HepG2 (cell line): ENCODE data around the gene AGRN. TPM values are rescaled to one million over a fixed set of nuclear protein-coding genes. Genes with fewer than 3 reads are reported as not detected.

ENCODE experiments used
- ATAC-seq: fragments of 200-7000 bp; cut with Tn5 transposase; 3 replicates; pipeline ENCODE4 v1.9.1; 2020; ENCODE audit warnings: mild to moderate bottlenecking, moderate library complexity
- BruUV-seq: library from RNA; stranded (reverse); fragments of 400-500 nt; replicated peaks from 2 replicates; lab custom pipeline; 2021; lab: Mats Ljungman, UMichigan
- CTCF ChIA-PET: fragments of 300-600 bp; formaldehyde crosslinking; extraction: SDS; loops from one replicate; lab custom pipeline; 2021; ENCODE audit warnings: low total read pairs, inconsistent platforms, low intra/inter-chr PET ratio; lab: Yijun Ruan, JAX
- POLR2A ChIA-PET: fragments of 350-600 bp; sonication (Branson Sonifier 250); formaldehyde crosslinking; loops from one replicate; lab custom pipeline; 2020; ENCODE audit warnings: antibody characterized with exemption, inconsistent platforms; lab: Yijun Ruan, JAX
- DNase-seq: peaks from one replicate; pipeline ENCODE4 v3.0.0-alpha.2; 2015; ENCODE audit warnings: low spot score
- FAIRE-seq: peaks from 3 replicates; lab custom pipeline; 2011; peaks lifted over from hg19 to GRCh38; lab: Jason Lieb, UNC
- H2AFZ ChIP-seq: one replicate; pipeline ENCODE4 v1.6.1; 2011; ENCODE audit warnings: low read length, inconsistent platforms
- H3K27ac ChIP-seq: fragments of 300-600 bp; 3 replicates; pipeline ENCODE4 v1.8.0; 2011; ENCODE audit warnings: mixed run types, mild to moderate bottlenecking, mixed read lengths, low read length, inconsistent platforms; ENCODE audit not compliant: insufficient read depth; ENCODE audit errors: extremely low read length
- H3K27me3 ChIP-seq, 2 experiments: fragments of 200-600 bp in 1 of 2; 2 replicates in 1 of 2; 3 replicates in 1 of 2; pipeline versions ENCODE4 v1.6.0 to v1.8.0; 2011; ENCODE audit warnings: low read length in 2 of 2, mild to moderate bottlenecking in 2 of 2, moderate library complexity in 2 of 2, inconsistent platforms in 1 of 2; ENCODE audit not compliant: insufficient read depth in 2 of 2, control insufficient read depth in 1 of 2
- H3K36me3 ChIP-seq, 2 experiments: fragments of 200-600 bp in 1 of 2; replicated peaks in 1 of 2; 2 replicates in 1 of 2; 3 replicates in 1 of 2; pipeline versions ENCODE4 v1.5.1 to v1.8.0; 2011; ENCODE audit warnings: low read length in 2 of 2, inconsistent platforms in 1 of 2; ENCODE audit not compliant: insufficient read depth in 2 of 2, control insufficient read depth in 1 of 2
- H3K4me1 ChIP-seq: 2 replicates; pipeline ENCODE4 v1.5.1; 2012; ENCODE audit warnings: low read length, inconsistent platforms; ENCODE audit not compliant: insufficient read depth
- H3K4me2 ChIP-seq: 2 replicates; pipeline ENCODE4 v1.6.0; 2011; ENCODE audit warnings: low read depth, low read length, inconsistent platforms
- H3K4me3 ChIP-seq, 3 experiments: fragments of 200-600 bp in 1 of 3; sonication (generic), shearing (Covaris generic) in 1 of 3; replicated peaks in 1 of 3; 2 replicates each; pipeline ENCODE4 v1.5.1; 2011 to 2016; ENCODE audit warnings: low read length in 3 of 3, inconsistent platforms in 2 of 3, low read depth in 2 of 3, mild to moderate bottlenecking in 2 of 3, control low read depth in 1 of 3, mixed read lengths in 1 of 3; ENCODE audit not compliant: insufficient read depth in 1 of 3
- H3K79me2 ChIP-seq: one replicate; pipeline ENCODE4 v1.6.1; 2011; ENCODE audit warnings: low read length, inconsistent platforms; ENCODE audit not compliant: insufficient read depth
- H3K9ac ChIP-seq: 2 replicates; pipeline ENCODE4 v1.6.0; 2011; ENCODE audit warnings: mild to moderate bottlenecking, low read depth, low read length, inconsistent platforms; ENCODE audit not compliant: insufficient read depth
- H3K9me3 ChIP-seq: 2 replicates; pipeline ENCODE4 v1.5.1; 2012; ENCODE audit warnings: mild to moderate bottlenecking, low read length
- H4K20me1 ChIP-seq: 2 replicates; pipeline ENCODE4 v1.6.0; 2011; ENCODE audit warnings: inconsistent platforms, mild to moderate bottlenecking, low read length, moderate library complexity; ENCODE audit not compliant: insufficient read depth
- EHMT2 ChIP-seq: fragments of 200-600 bp; sonication (generic); IDR thresholded peaks from 2 replicates; pipeline ENCODE4 v1.7.0; 2017; ENCODE audit warnings: antibody characterized with exemption, low read depth, low read length, borderline replicate concordance
- ESRRA ChIP-seq: sonication (generic); formaldehyde crosslinking; IDR thresholded peaks from 2 replicates; pipeline ENCODE4 v1.5.1; 2020; ENCODE audit warnings: mild to moderate bottlenecking, low read depth, missing genetic modification reagents
- NFKB2 ChIP-seq: sonication (generic); formaldehyde crosslinking; IDR thresholded peaks from 2 replicates; pipeline ENCODE4 v1.4.0; 2020; ENCODE audit warnings: missing genetic modification reagents, borderline replicate concordance
- PHF21A ChIP-seq: sonication (generic); formaldehyde crosslinking; IDR thresholded peaks from 2 replicates; pipeline ENCODE4 v1.5.0; 2020; ENCODE audit warnings: mild to moderate bottlenecking, missing genetic modification reagents
- ZNF121 ChIP-seq: sonication (generic); formaldehyde crosslinking; IDR thresholded peaks from 2 replicates; pipeline ENCODE4 v1.5.0; 2020; ENCODE audit warnings: mild to moderate bottlenecking, missing genetic modification reagents
- ZNF713 ChIP-seq: sonication (generic); formaldehyde crosslinking; IDR thresholded peaks from 2 replicates; pipeline ENCODE4 v1.4.0; 2020; ENCODE audit warnings: mild to moderate bottlenecking, missing genetic modification reagents
- ZNF75D ChIP-seq: sonication (generic); formaldehyde crosslinking; IDR thresholded peaks from 2 replicates; pipeline ENCODE4 v1.8.1; 2023; ENCODE audit warnings: missing genetic modification reagents, mild to moderate bottlenecking, borderline replicate concordance
- ZNF878 ChIP-seq: sonication (generic); formaldehyde crosslinking; IDR thresholded peaks from 2 replicates; pipeline ENCODE4 v1.8.1; 2023; ENCODE audit warnings: mild to moderate bottlenecking, missing genetic modification reagents, moderate library complexity
- WGBS: methylation state at CpG from one replicate; pipeline ENCODE4 v1.1.6; 2017; ENCODE audit warnings: low lambda C conversion rate; 5-methylcytosine and 5-hydroxymethylcytosine counted together
- in situ Hi-C: cut with HindIII; loops from 2 replicates; pipeline ENCODE4 v1.10.0; 2017; ENCODE audit warnings: low pct_unique_long_range_greater_than_20kb; ENCODE audit not compliant: extremely low pct_ligation_motif_present
- intact Hi-C: fragments of 100-400 bp; cut with micrococcal nuclease; formaldehyde crosslinking; loops from one replicate; pipeline ENCODE4 v1.10.0; 2022; ENCODE audit not compliant: unreplicated experiment
- polyA plus RNA-seq, 8 experiments: library from polyadenylated mRNA; depleted of rRNA in 3 of 8; stranded (reverse) in 7 of 8; unstranded in 1 of 8; fragments of >200 nt; fragmentation: Illumina TruSeq in 4 of 8; extraction: Trizol in 4 of 8; gene quantifications; 2 replicates each; pipeline versions ENCODE4 v1.2.1 to v1.2.3, GENCODE V29; 2011 to 2016; ENCODE audit warnings: low read depth in 4 of 8, missing spikeins in 1 of 8, mixed read lengths in 1 of 8; ENCODE audit not compliant: insufficient read depth in 1 of 8
- total RNA-seq, 5 experiments: library from RNA; depleted of rRNA; stranded (reverse); fragments of >200 nt; fragmentation: Illumina TruSeq; extraction: Trizol; gene quantifications; 2 replicates each; pipeline ENCODE4 v1.2.3, GENCODE V29; 2016; ENCODE audit warnings: low read depth in 1 of 5
- TF ChIP-seq, protein P1 (sequence below): sonication (generic); formaldehyde crosslinking; IDR thresholded peaks from 2 replicates; pipeline ENCODE4 v1.8.1; 2023; ENCODE audit warnings: mild to moderate bottlenecking, missing genetic modification reagents
- TF ChIP-seq, protein P2 (sequence below): sonication (generic); formaldehyde crosslinking; IDR thresholded peaks from 2 replicates; pipeline ENCODE4 v1.4.0; 2020; ENCODE audit warnings: missing genetic modification reagents
- TF ChIP-seq, protein P3 (sequence below): sonication (generic); formaldehyde crosslinking; IDR thresholded peaks from 2 replicates; pipeline ENCODE4 v1.4.0; 2020; ENCODE audit warnings: missing genetic modification reagents, mild to moderate bottlenecking, borderline replicate concordance
- TF ChIP-seq, protein P4 (sequence below): sonication (generic); formaldehyde crosslinking; IDR thresholded peaks from 2 replicates; pipeline ENCODE4 v1.9.0; 2021; ENCODE audit warnings: missing genetic modification reagents, borderline replicate concordance

Gene AGRN
- total and polyA plus RNA-seq, 2 of the 13 experiments (the other 11 are each of a cell fraction or from before 2014, with no cell fraction given) = 29.8 to 65.2 TPM

DNA sequence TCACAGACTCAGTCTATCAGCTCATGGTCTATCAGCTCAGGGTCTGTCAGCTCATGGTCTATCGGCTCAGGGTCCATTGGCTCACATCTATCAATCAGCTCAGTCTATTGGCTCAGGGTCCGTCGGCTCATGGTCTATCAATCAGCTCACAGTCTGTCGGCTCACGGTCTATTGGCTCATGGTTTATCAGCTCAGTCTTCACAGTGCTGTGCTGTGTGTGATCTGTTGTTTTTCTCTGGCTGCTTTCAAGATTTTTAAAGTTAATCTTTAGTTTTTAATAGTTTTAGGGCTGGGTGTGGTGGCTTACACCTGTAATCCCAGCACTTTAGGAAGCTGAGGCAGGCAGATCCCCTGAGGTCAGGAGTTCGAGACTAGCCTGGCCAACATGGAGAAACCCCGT, 81.6 kb downstream of the AGRN start:
- H3K4me1 ChIP-seq = peaks cover 10% of the 10 kb centered on the region
- FAIRE-seq (no peak), DNase-seq (no peak), ATAC-seq (no peak)
- no peak overlapping the region for H3K27ac ChIP-seq
- no peaks in the 10 kb centered on the region for H3K79me2 ChIP-seq
- WGBS = 97% methylated on average over 7 of the region's 7 CpGs
- BruUV-seq = no TSS peak
- H3K36me3 ChIP-seq = no peaks in the 10 kb centered on the region
- ChIA-PET CTCF (no interaction called here), POLR2A (no interaction called here)
- no peak overlapping the region for H3K4me2 ChIP-seq
- intact Hi-C loops = no loop called here
- TF ChIP-seq ESRRA (CRISPR knock-in tag) = no peak
- TF ChIP-seq ZNF75D (CRISPR knock-in tag) = no peak
- TF ChIP-seq EHMT2 = no peak
- TF ChIP-seq, protein P1, sequence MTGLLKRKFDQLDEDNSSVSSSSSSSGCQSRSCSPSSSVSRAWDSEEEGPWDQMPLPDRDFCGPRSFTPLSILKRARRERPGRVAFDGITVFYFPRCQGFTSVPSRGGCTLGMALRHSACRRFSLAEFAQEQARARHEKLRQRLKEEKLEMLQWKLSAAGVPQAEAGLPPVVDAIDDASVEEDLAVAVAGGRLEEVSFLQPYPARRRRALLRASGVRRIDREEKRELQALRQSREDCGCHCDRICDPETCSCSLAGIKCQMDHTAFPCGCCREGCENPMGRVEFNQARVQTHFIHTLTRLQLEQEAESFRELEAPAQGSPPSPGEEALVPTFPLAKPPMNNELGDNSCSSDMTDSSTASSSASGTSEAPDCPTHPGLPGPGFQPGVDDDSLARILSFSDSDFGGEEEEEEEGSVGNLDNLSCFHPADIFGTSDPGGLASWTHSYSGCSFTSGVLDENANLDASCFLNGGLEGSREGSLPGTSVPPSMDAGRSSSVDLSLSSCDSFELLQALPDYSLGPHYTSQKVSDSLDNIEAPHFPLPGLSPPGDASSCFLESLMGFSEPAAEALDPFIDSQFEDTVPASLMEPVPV = no peak
- TF ChIP-seq, protein P2, sequence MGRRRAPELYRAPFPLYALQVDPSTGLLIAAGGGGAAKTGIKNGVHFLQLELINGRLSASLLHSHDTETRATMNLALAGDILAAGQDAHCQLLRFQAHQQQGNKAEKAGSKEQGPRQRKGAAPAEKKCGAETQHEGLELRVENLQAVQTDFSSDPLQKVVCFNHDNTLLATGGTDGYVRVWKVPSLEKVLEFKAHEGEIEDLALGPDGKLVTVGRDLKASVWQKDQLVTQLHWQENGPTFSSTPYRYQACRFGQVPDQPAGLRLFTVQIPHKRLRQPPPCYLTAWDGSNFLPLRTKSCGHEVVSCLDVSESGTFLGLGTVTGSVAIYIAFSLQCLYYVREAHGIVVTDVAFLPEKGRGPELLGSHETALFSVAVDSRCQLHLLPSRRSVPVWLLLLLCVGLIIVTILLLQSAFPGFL (CRISPR knock-in tag) = no peak
- no peak for TF ChIP-seq ZNF713
- TF ChIP-seq PHF21A (CRISPR knock-in tag) = no peak
- TF ChIP-seq, protein P3, sequence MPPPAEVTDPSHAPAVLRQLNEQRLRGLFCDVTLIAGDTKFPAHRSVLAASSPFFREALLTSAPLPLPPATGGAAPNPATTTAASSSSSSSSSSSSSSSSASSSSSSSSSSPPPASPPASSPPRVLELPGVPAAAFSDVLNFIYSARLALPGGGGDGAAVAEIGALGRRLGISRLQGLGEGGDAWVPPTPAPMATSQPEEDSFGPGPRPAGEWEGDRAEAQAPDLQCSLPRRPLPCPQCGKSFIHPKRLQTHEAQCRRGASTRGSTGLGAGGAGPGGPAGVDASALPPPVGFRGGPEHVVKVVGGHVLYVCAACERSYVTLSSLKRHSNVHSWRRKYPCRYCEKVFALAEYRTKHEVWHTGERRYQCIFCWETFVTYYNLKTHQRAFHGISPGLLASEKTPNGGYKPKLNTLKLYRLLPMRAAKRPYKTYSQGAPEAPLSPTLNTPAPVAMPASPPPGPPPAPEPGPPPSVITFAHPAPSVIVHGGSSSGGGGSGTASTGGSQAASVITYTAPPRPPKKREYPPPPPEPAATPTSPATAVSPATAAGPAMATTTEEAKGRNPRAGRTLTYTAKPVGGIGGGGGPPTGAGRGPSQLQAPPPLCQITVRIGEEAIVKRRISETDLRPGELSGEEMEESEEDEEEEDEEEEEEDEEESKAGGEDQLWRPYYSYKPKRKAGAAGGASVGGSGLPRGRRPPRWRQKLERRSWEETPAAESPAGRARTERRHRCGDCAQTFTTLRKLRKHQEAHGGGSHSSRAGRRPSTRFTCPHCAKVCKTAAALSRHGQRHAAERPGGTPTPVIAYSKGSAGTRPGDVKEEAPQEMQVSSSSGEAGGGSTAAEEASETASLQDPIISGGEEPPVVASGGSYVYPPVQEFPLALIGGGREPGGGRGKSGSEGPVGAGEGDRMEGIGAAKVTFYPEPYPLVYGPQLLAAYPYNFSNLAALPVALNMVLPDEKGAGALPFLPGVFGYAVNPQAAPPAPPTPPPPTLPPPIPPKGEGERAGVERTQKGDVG = no peak
- no peak for TF ChIP-seq NFKB2 (CRISPR knock-in tag)
- TF ChIP-seq, protein P4, sequence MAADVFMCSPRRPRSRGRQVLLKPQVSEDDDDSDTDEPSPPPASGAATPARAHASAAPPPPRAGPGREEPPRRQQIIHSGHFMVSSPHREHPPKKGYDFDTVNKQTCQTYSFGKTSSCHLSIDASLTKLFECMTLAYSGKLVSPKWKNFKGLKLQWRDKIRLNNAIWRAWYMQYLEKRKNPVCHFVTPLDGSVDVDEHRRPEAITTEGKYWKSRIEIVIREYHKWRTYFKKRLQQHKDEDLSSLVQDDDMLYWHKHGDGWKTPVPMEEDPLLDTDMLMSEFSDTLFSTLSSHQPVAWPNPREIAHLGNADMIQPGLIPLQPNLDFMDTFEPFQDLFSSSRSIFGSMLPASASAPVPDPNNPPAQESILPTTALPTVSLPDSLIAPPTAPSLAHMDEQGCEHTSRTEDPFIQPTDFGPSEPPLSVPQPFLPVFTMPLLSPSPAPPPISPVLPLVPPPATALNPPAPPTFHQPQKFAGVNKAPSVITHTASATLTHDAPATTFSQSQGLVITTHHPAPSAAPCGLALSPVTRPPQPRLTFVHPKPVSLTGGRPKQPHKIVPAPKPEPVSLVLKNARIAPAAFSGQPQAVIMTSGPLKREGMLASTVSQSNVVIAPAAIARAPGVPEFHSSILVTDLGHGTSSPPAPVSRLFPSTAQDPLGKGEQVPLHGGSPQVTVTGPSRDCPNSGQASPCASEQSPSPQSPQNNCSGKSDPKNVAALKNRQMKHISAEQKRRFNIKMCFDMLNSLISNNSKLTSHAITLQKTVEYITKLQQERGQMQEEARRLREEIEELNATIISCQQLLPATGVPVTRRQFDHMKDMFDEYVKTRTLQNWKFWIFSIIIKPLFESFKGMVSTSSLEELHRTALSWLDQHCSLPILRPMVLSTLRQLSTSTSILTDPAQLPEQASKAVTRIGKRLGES (CRISPR knock-in tag) = no peak
- no peak for TF ChIP-seq ZNF878 (CRISPR knock-in tag)
- no peak for TF ChIP-seq ZNF121 (CRISPR knock-in tag)
- no peaks in the 10 kb centered on the region for H4K20me1 ChIP-seq
- in situ Hi-C loops = no loop called here
- H3K9ac ChIP-seq = no peak overlapping the region
- no peak overlapping the region for H2AFZ ChIP-seq
- no peak overlapping the region for H3K4me3 ChIP-seq
- no peaks in the 10 kb centered on the region for H3K9me3 ChIP-seq
- no peaks in the 10 kb centered on the region; a peak in 1 of 5 replicates for H3K27me3 ChIP-seq
